ENCODE data around the gene SLC6A18.

GRCh38 chr5:1192971-1193590, 32.1 kb upstream of the SLC6A18 start:
- TF ChIP-seq CTCF (IDR thresholded peaks at IDR 0.05 in 2 of 3, conservative IDR thresholded peaks at IDR 0.05 in 1 of 3; ENCODE audit: insufficient read depth in 2 of 3, low read depth in 1 of 3, low read length in 3 of 3) (no peak), ZNF143 (CRISPR knock-in tag; IDR thresholded peaks at IDR 0.05) (no peak)

Data from K562 (cell line).